Gastroesophageal sphincter (tissue), 3 donors: Measurements from ENCODE around the gene FNIP2.

Experiments used
- CTCF ChIP-seq, 4 experiments: fragments of 200-600 bp in 2 of 4; fragments of 450-650 bp in 2 of 4; sonication (generic) in 1 of 4; IDR thresholded peaks; one replicate each; pipeline ENCODE4 v1.5.1; 2017 to 2019; ENCODE audit warnings: antibody characterized with exemption in 4 of 4, mild to moderate bottlenecking in 2 of 4, moderate library complexity in 2 of 4
- EP300 ChIP-seq: sonication (generic); formaldehyde crosslinking; IDR thresholded peaks from one replicate; pipeline ENCODE4 v1.6.1; 2017; ENCODE audit warnings: antibody characterized with exemption, mild to moderate bottlenecking
- POLR2A ChIP-seq, 2 donors: fragments of 450-650 bp; IDR thresholded peaks; one replicate each; pipeline ENCODE4 v1.6.1; 2017; ENCODE audit warnings: antibody characterized with exemption in 2 of 2, mild to moderate bottlenecking in 2 of 2, moderate library complexity in 1 of 2
- POLR2AphosphoS5 ChIP-seq: sonication (generic); formaldehyde crosslinking; IDR thresholded peaks from one replicate; pipeline ENCODE4 v1.6.1; 2017; ENCODE audit warnings: antibody characterized with exemption

- TF ChIP-seq CTCF (IDR thresholded peaks at IDR 0.05) (no peak), EP300 (no peak), POLR2AphosphoS5 (no peak), POLR2A (IDR thresholded peaks at IDR 0.05) (no peak)
Observed at GRCh38 chr4:158934996-158935669, 166.3 kb downstream of the FNIP2 start.
